OCI-LY7 (cell line): ENCODE results near the gene OR2T27. TPM values are rescaled to one million over a fixed set of nuclear protein-coding genes. Genes with fewer than 3 reads are reported as not detected.

Experiments
- BruUV-seq: library from RNA; stranded (reverse); fragments of 400-500 nt; replicated peaks from 2 replicates; lab custom pipeline; 2021; lab: Mats Ljungman, UMichigan
- CTCF ChIA-PET: fragments of 300-600 bp; sonication (Branson Sonifier 250); formaldehyde crosslinking; loops from one replicate; lab custom pipeline; 2022; ENCODE audit warnings: antibody characterized with exemption; ENCODE audit not compliant: unreplicated experiment; lab: Charles Lee
- POLR2A ChIA-PET: fragments of 300-600 bp; sonication (Branson Sonifier 250); formaldehyde crosslinking; loops from one replicate; lab custom pipeline; 2022; ENCODE audit warnings: antibody characterized with exemption; lab: Charles Lee
- DNase-seq: peaks from one replicate; pipeline ENCODE4 v3.0.0-alpha.2; 2015; ENCODE audit warnings: low spot score
- H2AFZ ChIP-seq: fragments of 200-600 bp; sonication (generic), shearing (Covaris generic); 2 replicates; pipeline ENCODE4 v1.6.1; 2014; ENCODE audit warnings: mild to moderate bottlenecking, antibody characterized with exemption, low read length, moderate library complexity
- H3K27ac ChIP-seq: fragments of 200-600 bp; sonication (generic); 2 replicates; pipeline ENCODE4 v1.5.1; 2014; ENCODE audit warnings: mixed run types, low read depth, mild to moderate bottlenecking, moderate library complexity, low read length, inconsistent platforms; ENCODE audit not compliant: poor library complexity, severe bottlenecking
- H3K36me3 ChIP-seq: fragments of 200-600 bp; sonication (generic); 2 replicates; pipeline ENCODE4 v1.6.1; 2014; ENCODE audit warnings: mild to moderate bottlenecking, antibody characterized with exemption, low read length, moderate library complexity, mixed read lengths; ENCODE audit not compliant: insufficient read depth
- H3K4me1 ChIP-seq: fragments of 200-600 bp; sonication (generic); 2 replicates; pipeline ENCODE4 v1.5.1; 2014; ENCODE audit warnings: mild to moderate bottlenecking, low read length; ENCODE audit not compliant: insufficient read depth, poor library complexity, severe bottlenecking
- H3K4me2 ChIP-seq: fragments of 200-600 bp; sonication (generic); 2 replicates; pipeline ENCODE4 v1.6.1; 2014; ENCODE audit warnings: mild to moderate bottlenecking, low read length
- H3K4me3 ChIP-seq: fragments of 200-600 bp; sonication (generic); 2 replicates; pipeline ENCODE4 v1.5.1; 2014; ENCODE audit warnings: mild to moderate bottlenecking, low read depth, low read length; ENCODE audit not compliant: poor library complexity, severe bottlenecking
- H3K79me2 ChIP-seq: fragments of 200-600 bp; sonication (generic); 2 replicates; pipeline ENCODE4 v1.6.1; 2016; ENCODE audit warnings: low read depth, mild to moderate bottlenecking, low read length, moderate library complexity, mixed read lengths; ENCODE audit not compliant: insufficient read depth
- H3K9me2 ChIP-seq: fragments of 200-600 bp; sonication (generic); 2 replicates; pipeline ENCODE4 v1.6.1; 2016; ENCODE audit warnings: mild to moderate bottlenecking, low read length, mixed read lengths; ENCODE audit not compliant: insufficient read depth
- H3K9me3 ChIP-seq: fragments of 200-600 bp; sonication (generic); 2 replicates; pipeline ENCODE4 v1.6.1; 2014; ENCODE audit warnings: mild to moderate bottlenecking, mixed run types, low read length, mixed read lengths
- H4K20me1 ChIP-seq: fragments of 200-600 bp; sonication (generic); 2 replicates; pipeline ENCODE4 v1.6.1; 2014; ENCODE audit warnings: mild to moderate bottlenecking, antibody characterized with exemption, low read length, moderate library complexity, mixed read lengths; ENCODE audit not compliant: insufficient read depth
- CTCF ChIP-seq: fragments of 200-600 bp; sonication (generic); conservative IDR thresholded peaks from 2 replicates; pipeline ENCODE4 v1.5.1; 2014; ENCODE audit warnings: mild to moderate bottlenecking, antibody characterized with exemption, low read length, moderate library complexity, mixed read lengths
- EZH2phosphoT487 ChIP-seq: fragments of 200-600 bp; sonication (generic); IDR thresholded peaks from 2 replicates; pipeline ENCODE4 v1.6.1; 2018; ENCODE audit warnings: low read depth, borderline replicate concordance, mild to moderate bottlenecking, mixed run types, antibody characterized with exemption, low read length, moderate library complexity, mixed read lengths
- intact Hi-C: fragments of 100-400 bp; cut with micrococcal nuclease; formaldehyde crosslinking; loops from one replicate; pipeline ENCODE4 v1.10.0; 2022; ENCODE audit not compliant: unreplicated experiment
- total RNA-seq, 2 experiments: library from RNA; depleted of rRNA in 1 of 2; stranded (reverse); fragments of >200 nt in 1 of 2; shearing (Covaris generic) in 1 of 2; gene quantifications; 2 replicates each; pipeline ENCODE4 v1.2.3, GENCODE V29; 2014 to 2022

OR2T27 gene
- total RNA-seq, 2 experiments from 2014 or later, result not detected

DNA sequence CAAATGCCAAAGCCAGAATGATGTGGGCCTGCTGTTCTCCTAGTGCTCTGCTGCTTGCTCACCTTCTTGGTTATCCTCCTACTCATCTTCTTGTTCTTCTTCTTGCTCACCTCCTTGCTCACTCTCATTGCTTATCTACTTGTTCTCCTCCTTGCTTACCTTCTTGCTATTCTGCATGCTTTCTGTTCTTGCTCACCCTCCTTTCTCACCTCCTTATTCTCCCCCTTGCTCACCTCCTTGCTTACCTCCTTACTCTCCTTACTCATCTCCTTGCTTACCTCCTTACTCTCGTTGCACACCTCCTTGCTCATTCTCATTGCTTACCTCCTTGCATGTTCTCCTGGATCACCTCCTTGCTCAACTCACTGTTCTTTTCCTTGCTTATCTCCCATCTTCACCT, 47.4 kb upstream of the OR2T27 start, which contains the start of gene OR14I1:
OR14I1 (minus strand) TSS at position 53 of the 400 bp plus-strand sequence.
- intact Hi-C loops, result loop anchor here (2.0 kb wide), 1 partner anchor 104 kb away; no protein-coding TSS in a partner anchor
- ChIA-PET CTCF (no interaction called here), POLR2A (no interaction called here)
- no TSS peak for BruUV-seq
- Histone ChIP-seq H3K4me2 (no peak within 1 kb of the TSS), H2AFZ (no peak within 1 kb of the TSS), H3K79me2 (no peaks in the 10 kb centered on the region), H3K27ac (no peak within 1 kb of the TSS), H3K4me3 (no peak within 1 kb of the TSS), H3K9me3 (no peaks in the 10 kb centered on the region), H3K9me2 (no peaks in the 10 kb centered on the region), H3K4me1 (no peaks in the 10 kb centered on the region), H3K36me3 (no peaks in the 10 kb centered on the region), H4K20me1 (no peaks in the 10 kb centered on the region)
- TF ChIP-seq EZH2phosphoT487 (no peak), CTCF (no peak)
- DNase-seq, result no peak

DNA sequence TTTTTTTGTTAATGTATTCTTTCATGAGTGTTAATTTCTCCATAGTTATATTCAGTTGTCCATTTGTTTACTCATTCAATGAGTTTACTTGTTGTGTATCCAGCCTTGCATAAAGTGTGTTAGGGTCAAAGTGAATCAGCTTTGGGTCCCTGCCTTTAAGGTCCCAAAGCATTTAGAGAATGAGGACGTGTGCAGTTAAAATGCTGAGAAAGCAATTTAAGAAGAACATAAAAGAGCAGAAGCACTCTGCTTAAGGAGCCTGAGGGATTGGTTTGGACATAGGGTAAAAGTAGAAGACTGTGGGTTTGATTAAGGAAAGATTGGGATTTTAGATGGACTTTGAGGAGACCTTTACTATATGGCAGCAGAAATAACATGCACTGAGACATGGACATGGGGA, 43.8 kb upstream of the OR2T27 start:
- ChIA-PET POLR2A (interaction anchor here (1.2 kb wide), 1 partner anchor 107 kb away, joined by 3 read pairs; no protein-coding TSS in a partner anchor), CTCF (no interaction called here)
- Histone ChIP-seq H3K27ac (no peak overlapping the region), H4K20me1 (no peaks in the 10 kb centered on the region), H3K36me3 (no peaks in the 10 kb centered on the region), H3K4me2 (no peak overlapping the region), H3K4me1 (no peaks in the 10 kb centered on the region), H3K79me2 (no peaks in the 10 kb centered on the region), H3K9me2 (no peaks in the 10 kb centered on the region), H3K4me3 (no peak overlapping the region), H2AFZ (no peak overlapping the region), H3K9me3 (no peaks in the 10 kb centered on the region)
- intact Hi-C loops, result no loop called here
- TF ChIP-seq EZH2phosphoT487 (no peak), CTCF (no peak)
- no peak for DNase-seq
- BruUV-seq, result no TSS peak

- Histone ChIP-seq H2AFZ (no peak overlapping the region), H3K9me3 (no peaks in the 10 kb centered on the region), H3K36me3 (no peaks in the 10 kb centered on the region), H3K4me2 (no peak overlapping the region), H3K79me2 (no peaks in the 10 kb centered on the region), H3K27ac (no peak overlapping the region), H3K4me1 (no peaks in the 10 kb centered on the region), H3K9me2 (no peaks in the 10 kb centered on the region), H4K20me1 (no peaks in the 10 kb centered on the region), H3K4me3 (no peak overlapping the region)
- no TSS peak for BruUV-seq
- POLR2A ChIA-PET, result interaction anchor here (0.6 kb wide), 1 partner anchor 766 kb away, joined by 3 read pairs; no protein-coding TSS in a partner anchor
- no peak for DNase-seq
- intact Hi-C loops, result loop anchor here (2.0 kb wide), 1 partner anchor 107 kb away; no protein-coding TSS in a partner anchor
- CTCF ChIA-PET, result interaction anchor here (0.8 kb wide), 1 partner anchor 51 kb away, joined by 3 read pairs; no protein-coding TSS in a partner anchor
- no peak for TF ChIP-seq EZH2phosphoT487
- TF ChIP-seq CTCF, result 0 out of 2 replicates have a peak, but pooled peaks have one; percentile 18
Measured at GRCh38 chr1:248697907-248698306, 42.6 kb upstream of the OR2T27 start.
